HepG2 (cell line): ENCODE measurements around the gene CYSRT1. TPM values are rescaled to one million over a fixed set of nuclear protein-coding genes. Genes with fewer than 3 reads are reported as not detected.
A peak's percentile ranks its signal among the peaks of the same experiment; 100 is the strongest.

Source experiments
- ELF1 ChIP-seq: sonication (generic); formaldehyde crosslinking; IDR thresholded peaks from 2 replicates; pipeline ENCODE4 v1.4.0; 2020; ENCODE audit warnings: missing genetic modification reagents
- GRHL1 ChIP-seq: sonication (generic); formaldehyde crosslinking; conservative IDR thresholded peaks from 2 replicates; pipeline ENCODE4 v1.8.0; 2022; ENCODE audit warnings: missing genetic modification reagents
- HCFC1 ChIP-seq: fragments of 150-350 bp; IDR thresholded peaks from 2 replicates; pipeline ENCODE4 v1.6.1; 2014; ENCODE audit warnings: low read depth, low read length
- HNRNPL ChIP-seq: fragments of 200-400 bp; formaldehyde crosslinking; IDR thresholded peaks from 2 replicates; pipeline ENCODE4 v1.6.1; 2017; ENCODE audit warnings: mild to moderate bottlenecking, low read depth, low read length
- KDM3A ChIP-seq: IDR thresholded peaks from 2 replicates; pipeline ENCODE4 v1.6.1; 2018; ENCODE audit warnings: low read depth, missing compliant biosample characterization
- MAFF ChIP-seq: IDR thresholded peaks from 2 replicates; pipeline ENCODE4 v1.6.1; 2011; ENCODE audit warnings: low read depth, low read length, improper control_type of control experiment
- MEF2D ChIP-seq: sonication (generic); formaldehyde crosslinking; IDR thresholded peaks from 2 replicates; pipeline ENCODE4 v1.5.1; 2020; ENCODE audit warnings: mild to moderate bottlenecking, missing genetic modification reagents
- NFATC3 ChIP-seq: sonication (generic); formaldehyde crosslinking; IDR thresholded peaks from 2 replicates; pipeline ENCODE4 v1.5.1; 2020; ENCODE audit warnings: mild to moderate bottlenecking, missing genetic modification reagents
- PBX2 ChIP-seq: IDR thresholded peaks from 2 replicates; pipeline ENCODE4 v1.6.1; 2016; ENCODE audit warnings: control low read depth
- SCMH1 ChIP-seq: sonication (generic); formaldehyde crosslinking; IDR thresholded peaks from 2 replicates; pipeline ENCODE4 v1.9.0; 2021; ENCODE audit warnings: missing genetic modification reagents, mild to moderate bottlenecking, borderline replicate concordance
- SRSF1 ChIP-seq: fragments of 200-400 bp; formaldehyde crosslinking; optimal IDR thresholded peaks from 2 replicates; pipeline ENCODE3; 2017; ENCODE audit warnings: mild to moderate bottlenecking, low read depth, low read length, moderate library complexity
- TFE3 ChIP-seq: IDR thresholded peaks from 2 replicates; pipeline ENCODE4 v1.6.1; 2016
- UBTF ChIP-seq: sonication (generic); formaldehyde crosslinking; IDR thresholded peaks from 2 replicates; pipeline ENCODE4 v1.4.0; 2020; ENCODE audit warnings: mild to moderate bottlenecking, missing genetic modification reagents
- ZIK1 ChIP-seq: sonication (generic); formaldehyde crosslinking; IDR thresholded peaks from 2 replicates; pipeline ENCODE4 v1.5.0; 2020; ENCODE audit warnings: mild to moderate bottlenecking, low read depth, missing genetic modification reagents, borderline replicate concordance
- ZNF276 ChIP-seq: sonication (generic); formaldehyde crosslinking; IDR thresholded peaks from 2 replicates; pipeline ENCODE4 v1.4.0; 2020; ENCODE audit warnings: mild to moderate bottlenecking, low read depth, missing genetic modification reagents
- ZNF3 ChIP-seq: IDR thresholded peaks from 2 replicates; pipeline ENCODE4 v1.7.0; 2017; ENCODE audit warnings: inconsistent platforms
- ZNF367 ChIP-seq: sonication (generic); formaldehyde crosslinking; IDR thresholded peaks from 2 replicates; pipeline ENCODE4 v1.4.0; 2020; ENCODE audit warnings: missing genetic modification reagents, borderline replicate concordance
- ZNF460 ChIP-seq: sonication (generic); formaldehyde crosslinking; IDR thresholded peaks from 2 replicates; pipeline ENCODE4 v1.5.1; 2020; ENCODE audit warnings: missing genetic modification reagents, mild to moderate bottlenecking, borderline replicate concordance
- ZNF572 ChIP-seq: sonication (generic); formaldehyde crosslinking; IDR thresholded peaks from 2 replicates; pipeline ENCODE4 v1.5.1; 2020; ENCODE audit warnings: mild to moderate bottlenecking, missing genetic modification reagents
- ZNF629 ChIP-seq: sonication (generic); formaldehyde crosslinking; conservative IDR thresholded peaks from 2 replicates; pipeline ENCODE4 v1.5.0; 2020; ENCODE audit warnings: missing genetic modification reagents
- ZNF768 ChIP-seq: sonication (generic); formaldehyde crosslinking; IDR thresholded peaks from 2 replicates; pipeline ENCODE4 v1.4.0; 2020; ENCODE audit warnings: missing genetic modification reagents
- ZNF775 ChIP-seq: sonication (generic); formaldehyde crosslinking; IDR thresholded peaks from 2 replicates; pipeline ENCODE4 v1.4.0; 2020; ENCODE audit warnings: missing genetic modification reagents, mild to moderate bottlenecking, moderate library complexity, borderline replicate concordance
- ZNF784 ChIP-seq: sonication (generic); formaldehyde crosslinking; IDR thresholded peaks from 2 replicates; pipeline ENCODE4 v1.5.1; 2020; ENCODE audit warnings: missing genetic modification reagents, mild to moderate bottlenecking, borderline replicate concordance
- polyA plus RNA-seq, 8 experiments: library from polyadenylated mRNA; depleted of rRNA in 3 of 8; stranded (reverse) in 7 of 8; unstranded in 1 of 8; fragments of >200 nt; fragmentation: Illumina TruSeq in 4 of 8; extraction: Trizol in 4 of 8; gene quantifications; 2 replicates each; pipeline versions ENCODE4 v1.2.1 to v1.2.3, GENCODE V29; 2011 to 2016; ENCODE audit warnings: low read depth in 4 of 8, missing spikeins in 1 of 8, mixed read lengths in 1 of 8; ENCODE audit not compliant: insufficient read depth in 1 of 8
- total RNA-seq, 5 experiments: library from RNA; depleted of rRNA; stranded (reverse); fragments of >200 nt; fragmentation: Illumina TruSeq; extraction: Trizol; gene quantifications; 2 replicates each; pipeline ENCODE4 v1.2.3, GENCODE V29; 2016; ENCODE audit warnings: low read depth in 1 of 5

The CYSRT1 gene
- total and polyA plus RNA-seq, 2 of the 13 experiments (the other 11 are each of a cell fraction or from before 2014, with no cell fraction given) = 1.5 to 2.1 TPM

- TF ChIP-seq ZNF276 (CRISPR knock-in tag) = no peak
- no peak for TF ChIP-seq PBX2 (CRISPR knock-in tag)
- TF ChIP-seq ZNF775 (CRISPR knock-in tag) = no peak
- no peak for TF ChIP-seq ELF1 (CRISPR knock-in tag)
- TF ChIP-seq HNRNPL = peak; percentile 65
- no peak for TF ChIP-seq ZNF367 (CRISPR knock-in tag)
- no peak for TF ChIP-seq ZNF629 (CRISPR knock-in tag)
- TF ChIP-seq ZNF784 = peak; percentile 45; the same call in 1 of the 2 replicates
- TF ChIP-seq TFE3 (CRISPR knock-in tag) = no peak
- TF ChIP-seq ZNF768 (CRISPR knock-in tag) = no peak
- no peak for TF ChIP-seq SRSF1
- no peak for TF ChIP-seq KDM3A (CRISPR knock-in tag)
- TF ChIP-seq HCFC1 = no peak
- TF ChIP-seq ZIK1 (CRISPR knock-in tag) = no peak
- TF ChIP-seq MEF2D (CRISPR knock-in tag) = no peak
- TF ChIP-seq ZNF572 (CRISPR knock-in tag) = no peak
- TF ChIP-seq NFATC3 (CRISPR knock-in tag) = no peak
- TF ChIP-seq UBTF = peak; percentile 50; the same call in 1 of the 2 replicates
- TF ChIP-seq SCMH1 (CRISPR knock-in tag) = no peak
- no peak for TF ChIP-seq MAFF
- no peak for TF ChIP-seq ZNF460 (CRISPR knock-in tag)
- TF ChIP-seq ZNF3 = no peak
- TF ChIP-seq GRHL1 (CRISPR knock-in tag) = no peak
Measured at GRCh38 chr9:137198902-137199283, 26.1 kb upstream of the CYSRT1 start (continued).
